GM04503 (cell line): ENCODE data around the gene MRPL45.

Experiments used
- DNase-seq: peaks from one replicate; pipeline ENCODE4 v3.0.0-alpha.2; 2012; ENCODE audit warnings: low read depth

Gene MRPL45

GRCh38 chr17:38325221-38325851 lies 28.4 kb downstream of the MRPL45 start:
- no peak for DNase-seq

GRCh38 chr17:38326996-38327792 lies 30.2 kb downstream of the MRPL45 start:
- DNase-seq = no peak

GRCh38 chr17:38327936-38328335 lies 31.0 kb downstream of the MRPL45 start:
- DNase-seq = no peak

- DNase-seq = no peak
These were observed 31.7 kb downstream of the MRPL45 start for GRCh38 chr17:38328620-38329019.

- DNase-seq = no peak
These were observed 32.3 kb downstream of the MRPL45 start for GRCh38 chr17:38329284-38329683.

GRCh38 chr17:38329808-38330730 lies 33.1 kb downstream of the MRPL45 start:
- no peak for DNase-seq

- DNase-seq = no peak
These were observed 34.0 kb downstream of the MRPL45 start for GRCh38 chr17:38330941-38331411.

GRCh38 chr17:38332735-38333134 lies 35.8 kb downstream of the MRPL45 start:
- no peak for DNase-seq

- DNase-seq = no peak
These were observed 36.8 kb downstream of the MRPL45 start for GRCh38 chr17:38333635-38334295.

- no peak for DNase-seq
These were observed 37.8 kb downstream of the MRPL45 start for GRCh38 chr17:38334480-38335364.

- DNase-seq = no peak
These were observed 39.9 kb downstream of the MRPL45 start for GRCh38 chr17:38336838-38337237.

- DNase-seq = no peak
These were observed 41.1 kb downstream of the MRPL45 start for GRCh38 chr17:38338053-38338452.

- DNase-seq = no peak
These were observed 41.6 kb downstream of the MRPL45 start for GRCh38 chr17:38338535-38338934.

GRCh38 chr17:38339891-38340290 lies 42.9 kb downstream of the MRPL45 start:
- no peak for DNase-seq

GRCh38 chr17:38341035-38341721 lies 44.2 kb downstream of the MRPL45 start:
- no peak for DNase-seq

GRCh38 chr17:38342886-38343607 lies 46.1 kb downstream of the MRPL45 start:
- DNase-seq = no peak

GRCh38 chr17:38343608-38344419 lies 46.8 kb downstream of the MRPL45 start, which contains the start of gene GPR179:
Gene GPR179, minus strand, starts transcription at chr17:38343956. Its CDS starts 167 bp downstream, at chr17:38343789.
- DNase-seq = no peak

- DNase-seq = no peak
These were observed 47.4 kb downstream of the MRPL45 start for GRCh38 chr17:38344420-38344745.

GRCh38 chr17:38345743-38346142 lies 48.8 kb downstream of the MRPL45 start:
- DNase-seq = no peak
